Transverse colon (tissue), 4 donors: ENCODE data around the gene KRT85.

ENCODE experiments used
- CTCF ChIP-seq, 5 experiments: fragments of 200-600 bp in 3 of 5; fragments of 450-650 bp in 2 of 5; sonication (generic) in 3 of 5; IDR thresholded peaks; 1 replicate in 2 of 5; 2 replicates in 3 of 5; pipeline ENCODE4 v1.5.1; 2016 to 2017; ENCODE audit warnings: antibody characterized with exemption in 5 of 5, inconsistent platforms in 3 of 5, mild to moderate bottlenecking in 2 of 5, moderate library complexity in 1 of 5
- EP300 ChIP-seq: sonication (generic); formaldehyde crosslinking; IDR thresholded peaks from one replicate; pipeline ENCODE4 v1.6.1; 2017; ENCODE audit warnings: antibody characterized with exemption, low read depth
- POLR2A ChIP-seq: fragments of 450-650 bp; IDR thresholded peaks from one replicate; pipeline ENCODE4 v1.6.1; 2016; ENCODE audit warnings: antibody characterized with exemption, mild to moderate bottlenecking, moderate library complexity
- POLR2AphosphoS5 ChIP-seq, 3 donors: sonication (generic); formaldehyde crosslinking; IDR thresholded peaks; one replicate each; pipeline ENCODE4 v1.6.1; 2016; ENCODE audit warnings: antibody characterized with exemption in 3 of 3

- TF ChIP-seq CTCF (IDR thresholded peaks at IDR 0.05): no peak
- TF ChIP-seq EP300: no peak
- no peak for TF ChIP-seq POLR2AphosphoS5 (IDR thresholded peaks at IDR 0.05)
- no peak for TF ChIP-seq POLR2A
Measured at GRCh38 chr12:52370926-52371608, 3.8 kb upstream of the KRT85 start.
